OCI-LY1 (cell line): Measurements from ENCODE around the gene NUTM1.

Source experiments
- H2AFZ ChIP-seq: fragments of 200-600 bp; sonication (generic), shearing (Covaris generic); 2 replicates; pipeline ENCODE4 v1.6.0; 2014; ENCODE audit warnings: antibody characterized with exemption, mild to moderate bottlenecking, low read length
- H3F3A ChIP-seq: fragments of 200-600 bp; sonication (generic), shearing (Covaris generic); 2 replicates; pipeline ENCODE4 v1.6.0; 2014; ENCODE audit warnings: mild to moderate bottlenecking, antibody characterized with exemption, low read length, moderate library complexity; ENCODE audit not compliant: insufficient read depth
- H3K27ac ChIP-seq: fragments of 200-600 bp; sonication (generic); 2 replicates; pipeline ENCODE4 v1.5.1; 2014; ENCODE audit warnings: low read length, mixed run types, mild to moderate bottlenecking, low read depth; ENCODE audit not compliant: poor library complexity, severe bottlenecking
- H3K27me3 ChIP-seq: fragments of 200-600 bp; sonication (generic); 2 replicates; pipeline ENCODE4 v1.6.0; 2014; ENCODE audit warnings: antibody characterized with exemption, mild to moderate bottlenecking, low read length, moderate library complexity; ENCODE audit not compliant: insufficient read depth
- H3K36me3 ChIP-seq: fragments of 200-600 bp; sonication (generic); 2 replicates; pipeline ENCODE4 v1.6.1; 2014; ENCODE audit warnings: mild to moderate bottlenecking, antibody characterized with exemption, low read length, moderate library complexity, mixed read lengths; ENCODE audit not compliant: insufficient read depth
- H3K4me1 ChIP-seq: fragments of 200-600 bp; sonication (generic); 2 replicates; pipeline ENCODE4 v1.5.1; 2014; ENCODE audit warnings: mild to moderate bottlenecking, low read length, moderate library complexity; ENCODE audit not compliant: insufficient read depth, severe bottlenecking
- H3K4me2 ChIP-seq: fragments of 200-600 bp; sonication (generic), shearing (Covaris generic); 2 replicates; pipeline ENCODE4 v1.6.1; 2014; ENCODE audit warnings: low read length
- H3K4me3 ChIP-seq: fragments of 200-600 bp; sonication (generic); 2 replicates; pipeline ENCODE4 v1.5.1; 2014; ENCODE audit warnings: low read length, low read depth, mild to moderate bottlenecking, mixed read lengths; ENCODE audit not compliant: poor library complexity, severe bottlenecking
- H3K79me2 ChIP-seq: fragments of 200-600 bp; shearing (Covaris generic); 2 replicates; pipeline ENCODE4 v1.6.1; 2016; ENCODE audit warnings: mixed run types, low read length, mixed read lengths; ENCODE audit not compliant: insufficient read depth
- H3K9ac ChIP-seq: fragments of 200-600 bp; sonication (generic), shearing (Covaris generic); 2 replicates; pipeline ENCODE4 v1.6.1; 2014; ENCODE audit warnings: mild to moderate bottlenecking, low read length, mixed read lengths
- H3K9me2 ChIP-seq: fragments of 200-600 bp; sonication (generic), shearing (Covaris generic); 2 replicates; pipeline ENCODE4 v1.6.1; 2014; ENCODE audit warnings: low read depth, mild to moderate bottlenecking, low read length, mixed read lengths
- H3K9me3 ChIP-seq: fragments of 200-600 bp; shearing (Covaris generic); 2 replicates; pipeline ENCODE4 v1.6.1; 2014; ENCODE audit warnings: low read length, mixed read lengths
- H4K20me1 ChIP-seq: fragments of 200-600 bp; sonication (generic), shearing (Covaris generic); 2 replicates; pipeline ENCODE4 v1.6.0; 2016; ENCODE audit warnings: mild to moderate bottlenecking, low read length; ENCODE audit not compliant: insufficient read depth
- EZH2 ChIP-seq: fragments of 200-600 bp; sonication (generic), shearing (Covaris generic); IDR thresholded peaks from 2 replicates; pipeline ENCODE4 v1.8.0; 2017; ENCODE audit warnings: borderline replicate concordance, mixed run types, mild to moderate bottlenecking, antibody characterized with exemption, low read length, moderate library complexity, mixed read lengths
- TF ChIP-seq, protein P1 (sequence below): fragments of 200-600 bp; sonication (generic), shearing (Covaris generic); IDR thresholded peaks from 2 replicates; pipeline ENCODE4 v1.5.1; 2017; ENCODE audit warnings: mild to moderate bottlenecking, antibody characterized with exemption, low read length, moderate library complexity, mixed read lengths

The NUTM1 gene

DNA sequence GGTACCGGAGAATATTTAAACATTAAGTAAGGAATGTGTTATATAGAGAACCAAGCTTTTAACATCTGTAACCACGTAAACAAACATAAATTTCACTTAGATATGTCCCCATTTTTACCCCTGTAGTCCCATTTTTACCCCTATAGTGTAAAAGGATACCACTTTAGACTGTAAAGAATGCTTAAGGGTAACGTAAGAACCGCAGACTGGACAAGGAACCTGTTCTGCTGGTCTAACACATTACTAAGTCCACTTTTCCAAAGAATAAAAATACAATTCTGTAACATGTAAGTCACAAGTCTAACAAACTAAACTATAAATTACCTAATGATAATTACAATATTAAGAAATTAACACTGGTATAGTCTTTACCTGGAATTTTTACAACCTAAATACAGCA is 8.4 kb upstream of the NUTM1 start:
- Histone ChIP-seq H3F3A (0 out of 2 replicates have a peak, but pooled peaks cover 3% of the 10 kb centered on the region), H3K27ac (no peak overlapping the region), H2AFZ (no peak overlapping the region), H3K36me3 (no peaks in the 10 kb centered on the region), H3K9me3 (no peaks in the 10 kb centered on the region), H4K20me1 (no peaks in the 10 kb centered on the region), H3K4me2 (no peak overlapping the region), H3K27me3 (no peaks in the 10 kb centered on the region), H3K9ac (no peak overlapping the region), H3K4me3 (no peak overlapping the region), H3K9me2 (no peaks in the 10 kb centered on the region), H3K4me1 (peaks cover 31% of the 10 kb centered on the region), H3K79me2 (no peaks in the 10 kb centered on the region)
- no peak for TF ChIP-seq EZH2
- TF ChIP-seq, protein P1, sequence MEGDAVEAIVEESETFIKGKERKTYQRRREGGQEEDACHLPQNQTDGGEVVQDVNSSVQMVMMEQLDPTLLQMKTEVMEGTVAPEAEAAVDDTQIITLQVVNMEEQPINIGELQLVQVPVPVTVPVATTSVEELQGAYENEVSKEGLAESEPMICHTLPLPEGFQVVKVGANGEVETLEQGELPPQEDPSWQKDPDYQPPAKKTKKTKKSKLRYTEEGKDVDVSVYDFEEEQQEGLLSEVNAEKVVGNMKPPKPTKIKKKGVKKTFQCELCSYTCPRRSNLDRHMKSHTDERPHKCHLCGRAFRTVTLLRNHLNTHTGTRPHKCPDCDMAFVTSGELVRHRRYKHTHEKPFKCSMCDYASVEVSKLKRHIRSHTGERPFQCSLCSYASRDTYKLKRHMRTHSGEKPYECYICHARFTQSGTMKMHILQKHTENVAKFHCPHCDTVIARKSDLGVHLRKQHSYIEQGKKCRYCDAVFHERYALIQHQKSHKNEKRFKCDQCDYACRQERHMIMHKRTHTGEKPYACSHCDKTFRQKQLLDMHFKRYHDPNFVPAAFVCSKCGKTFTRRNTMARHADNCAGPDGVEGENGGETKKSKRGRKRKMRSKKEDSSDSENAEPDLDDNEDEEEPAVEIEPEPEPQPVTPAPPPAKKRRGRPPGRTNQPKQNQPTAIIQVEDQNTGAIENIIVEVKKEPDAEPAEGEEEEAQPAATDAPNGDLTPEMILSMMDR, result no peak

DNA sequence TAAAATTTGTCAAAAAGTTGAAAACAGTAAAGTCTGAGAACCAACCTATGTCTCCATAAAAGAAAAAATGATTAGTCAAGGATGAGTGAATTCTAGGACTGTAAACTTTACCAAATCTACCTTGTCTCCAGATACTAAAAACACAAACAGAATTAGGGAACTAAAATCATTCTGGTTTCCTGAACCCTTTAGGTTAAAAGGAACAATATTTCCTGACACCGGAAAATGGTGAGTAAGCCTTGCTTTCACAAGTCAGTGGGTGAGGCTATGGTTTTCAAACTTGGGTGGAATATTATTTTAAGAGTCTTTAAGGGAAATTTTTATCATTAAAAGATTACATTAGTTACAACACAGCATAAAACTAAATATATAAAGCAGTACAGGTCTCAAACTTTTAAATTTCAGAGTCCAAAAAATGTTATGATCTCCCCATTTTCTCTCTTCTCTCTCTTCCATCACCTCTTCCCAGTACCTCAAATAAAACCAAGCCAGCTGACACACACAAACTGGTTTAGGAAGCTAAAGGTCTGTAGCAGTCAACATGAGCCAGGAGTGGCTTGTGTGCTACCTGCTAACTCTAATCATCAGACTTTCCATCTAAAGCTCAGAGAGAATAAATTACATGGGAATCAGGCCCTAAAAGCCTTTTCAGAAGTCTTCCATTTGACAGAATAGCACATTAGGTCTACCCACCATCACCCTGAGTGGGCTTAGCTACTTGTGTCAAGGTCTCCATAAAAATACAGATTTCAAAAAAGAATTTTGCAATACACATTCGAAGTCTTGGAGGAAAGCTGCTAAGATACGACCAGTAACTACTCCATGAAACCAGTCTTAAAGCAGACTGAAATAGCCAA is 7.7 kb upstream of the NUTM1 start:
- Histone ChIP-seq H3K4me1 (peaks cover 31% of the 10 kb centered on the region), H3K9ac (no peak overlapping the region), H4K20me1 (no peaks in the 10 kb centered on the region), H2AFZ (no peak overlapping the region), H3K4me3 (no peak overlapping the region), H3F3A (0 out of 2 replicates have a peak, but pooled peaks cover 3% of the 10 kb centered on the region), H3K79me2 (no peaks in the 10 kb centered on the region), H3K9me2 (no peaks in the 10 kb centered on the region), H3K36me3 (0 out of 2 replicates have a peak, but pooled peaks cover 7% of the 10 kb centered on the region), H3K9me3 (no peaks in the 10 kb centered on the region), H3K27ac (no peak overlapping the region), H3K27me3 (no peaks in the 10 kb centered on the region), H3K4me2 (no peak overlapping the region)
- TF ChIP-seq, protein P1, result no peak
- no peak for TF ChIP-seq EZH2

DNA sequence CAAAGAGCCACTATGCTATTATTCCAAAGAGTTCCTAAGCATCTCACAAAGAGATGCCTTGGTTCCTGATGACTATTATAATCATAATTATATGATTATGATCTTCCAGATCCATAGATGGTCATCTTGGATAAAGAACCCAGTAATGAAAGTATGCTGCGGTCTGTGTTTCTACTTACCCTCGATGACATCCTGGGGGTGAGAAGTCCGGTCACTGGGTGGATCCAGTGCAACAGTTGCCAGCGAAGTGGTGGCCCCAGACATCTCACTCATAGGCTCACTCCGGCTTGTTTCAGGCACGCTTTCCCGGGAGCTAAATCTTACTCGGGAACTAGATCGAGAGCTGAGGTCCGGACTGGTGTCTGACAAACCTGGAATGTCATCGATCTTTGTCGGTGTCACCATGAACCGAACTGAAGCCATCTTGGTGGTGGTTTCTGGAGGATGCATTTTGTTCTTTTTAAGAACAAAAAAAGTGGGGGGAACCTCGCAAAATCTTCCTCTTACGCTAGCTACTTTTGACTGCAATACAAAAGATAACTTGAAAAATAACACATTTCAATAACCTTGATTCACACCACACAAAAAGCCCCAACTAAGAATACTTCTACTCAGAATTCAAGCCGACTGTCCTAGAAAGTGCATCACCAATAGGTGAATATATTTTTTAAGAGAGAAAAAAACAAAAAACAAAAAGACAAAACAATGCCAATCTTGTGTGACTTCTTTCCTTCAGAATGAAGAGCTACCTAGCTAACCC is 6.7 kb upstream of the NUTM1 start:
- no peaks in the 10 kb centered on the region for H3K9me3 ChIP-seq
- no peak overlapping the region for H3K27ac ChIP-seq
- H3F3A ChIP-seq, result 0 out of 2 replicates have a peak, but pooled peaks cover 3% of the 10 kb centered on the region
- peaks cover 31% of the 10 kb centered on the region for H3K4me1 ChIP-seq
- no peaks in the 10 kb centered on the region for H3K79me2 ChIP-seq
- H3K4me2 ChIP-seq, result peak overlapping the region; percentile 94
- no peaks in the 10 kb centered on the region for H4K20me1 ChIP-seq
- H2AFZ ChIP-seq, result no peak overlapping the region
- H3K27me3 ChIP-seq, result no peaks in the 10 kb centered on the region
- peaks cover 15% of the 10 kb centered on the region for H3K36me3 ChIP-seq
- H3K4me3 ChIP-seq, result peak overlapping the region; percentile 83
- no peaks in the 10 kb centered on the region for H3K9me2 ChIP-seq
- H3K9ac ChIP-seq, result no peak overlapping the region; the same call in 1 of the 2 replicates
- TF ChIP-seq, protein P1, result no peak
- no peak for TF ChIP-seq EZH2
